SW 1271 (cell line): Measurements from ENCODE around the gene PDE6A.
"Not testable (repeated sequence)": the region's sequence is repeated elsewhere in the genome, so short reads cannot be mapped to it uniquely, and the experiment has no call there.

Experiments
- DNase-seq, 2 experiments: peaks; one replicate each; lab custom pipeline; 2025; lab: John Stamatoyannopoulos, UW

The PDE6A gene

GRCh38 chr5:149865746-149866145 lies 78.8 kb downstream of the PDE6A start:
- no peak for DNase-seq

- DNase-seq = no peak
Measured at GRCh38 chr5:149863830-149864229, 80.8 kb downstream of the PDE6A start.

- DNase-seq = no peak
Measured at GRCh38 chr5:149863176-149863575, 81.4 kb downstream of the PDE6A start.

- DNase-seq = no peak
Measured at GRCh38 chr5:149860801-149861322, 83.7 kb downstream of the PDE6A start.

GRCh38 chr5:149859746-149860145 lies 84.8 kb downstream of the PDE6A start:
- DNase-seq = no peak

GRCh38 chr5:149858481-149858880 lies 86.1 kb downstream of the PDE6A start:
- DNase-seq = not testable (repeated sequence)

GRCh38 chr5:149857499-149857898 lies 87.1 kb downstream of the PDE6A start:
- DNase-seq = no peak

- DNase-seq = no peak
Measured at GRCh38 chr5:149855366-149855765, 89.2 kb downstream of the PDE6A start.

GRCh38 chr5:149854866-149855265 lies 89.7 kb downstream of the PDE6A start:
- no peak for DNase-seq

- DNase-seq = no peak
Measured at GRCh38 chr5:149853701-149854100, 90.9 kb downstream of the PDE6A start.

GRCh38 chr5:149853331-149853648 lies 91.3 kb downstream of the PDE6A start:
- DNase-seq = no peak

GRCh38 chr5:149852641-149853330 lies 91.8 kb downstream of the PDE6A start:
- peak; percentile 54 to 78 for DNase-seq

GRCh38 chr5:149851211-149851610 lies 93.4 kb downstream of the PDE6A start:
- no peak for DNase-seq

GRCh38 chr5:149849966-149850910 lies 94.4 kb downstream of the PDE6A start:
- no peak for DNase-seq

- DNase-seq = no peak
Measured at GRCh38 chr5:149849280-149849965, 95.2 kb downstream of the PDE6A start.

- no peak for DNase-seq
Measured at GRCh38 chr5:149847611-149848010, 97.0 kb downstream of the PDE6A start.

GRCh38 chr5:149846021-149846420 lies 98.6 kb downstream of the PDE6A start:
- no peak for DNase-seq

GRCh38 chr5:149845601-149846000 lies 99.0 kb downstream of the PDE6A start:
- DNase-seq = no peak

GRCh38 chr5:149841851-149842793 lies 102.5 kb downstream of the PDE6A start:
- DNase-seq = no peak

- DNase-seq = no peak
Measured at GRCh38 chr5:149840226-149840825, 104.3 kb downstream of the PDE6A start.

- no peak for DNase-seq
Measured at GRCh38 chr5:149839761-149840160, 104.8 kb downstream of the PDE6A start.
